ENCODE results near the gene KIF6. TPM values are rescaled to one million over a fixed set of nuclear protein-coding genes. Genes with fewer than 3 reads are reported as not detected.

The KIF6 gene
- total and polyA plus RNA-seq, 11 donors = 0.06 to 0.77 (median 0.48) TPM

- peaks cover 0 to 7% (median 0%) of the 10 kb centered on the region in 12 donors for H3K9me3 ChIP-seq
- intact Hi-C loops (cut with DNase I) = no loop called here
- no peak overlapping the region for H3K27ac ChIP-seq
- TF ChIP-seq POLR2A (IDR thresholded peaks at IDR 0.05) = no peak
- TF ChIP-seq, protein P1, sequence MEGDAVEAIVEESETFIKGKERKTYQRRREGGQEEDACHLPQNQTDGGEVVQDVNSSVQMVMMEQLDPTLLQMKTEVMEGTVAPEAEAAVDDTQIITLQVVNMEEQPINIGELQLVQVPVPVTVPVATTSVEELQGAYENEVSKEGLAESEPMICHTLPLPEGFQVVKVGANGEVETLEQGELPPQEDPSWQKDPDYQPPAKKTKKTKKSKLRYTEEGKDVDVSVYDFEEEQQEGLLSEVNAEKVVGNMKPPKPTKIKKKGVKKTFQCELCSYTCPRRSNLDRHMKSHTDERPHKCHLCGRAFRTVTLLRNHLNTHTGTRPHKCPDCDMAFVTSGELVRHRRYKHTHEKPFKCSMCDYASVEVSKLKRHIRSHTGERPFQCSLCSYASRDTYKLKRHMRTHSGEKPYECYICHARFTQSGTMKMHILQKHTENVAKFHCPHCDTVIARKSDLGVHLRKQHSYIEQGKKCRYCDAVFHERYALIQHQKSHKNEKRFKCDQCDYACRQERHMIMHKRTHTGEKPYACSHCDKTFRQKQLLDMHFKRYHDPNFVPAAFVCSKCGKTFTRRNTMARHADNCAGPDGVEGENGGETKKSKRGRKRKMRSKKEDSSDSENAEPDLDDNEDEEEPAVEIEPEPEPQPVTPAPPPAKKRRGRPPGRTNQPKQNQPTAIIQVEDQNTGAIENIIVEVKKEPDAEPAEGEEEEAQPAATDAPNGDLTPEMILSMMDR (IDR thresholded peaks at IDR 0.05) = no peak
- ATAC-seq (no peak), DNase-seq (no peak)
- no peaks in the 10 kb centered on the region for H3K27me3 ChIP-seq
- 58 to 74% (median 64%) methylated on average over 2 of the region's 2 CpGs for WGBS, 4 donors
- H3K36me3 ChIP-seq = no peaks in the 10 kb centered on the region
- H3K4me1 ChIP-seq = no peaks in the 10 kb centered on the region
- no peak overlapping the region for H3K4me3 ChIP-seq
Measured at GRCh38 chr6:39594285-39594684, 130.9 kb downstream of the KIF6 start.

- no peak for DNase-seq
- Histone ChIP-seq H3K4me1 (no peaks in the 10 kb centered on the region), H3K27me3 (no peaks in the 10 kb centered on the region), H3K9me3 (peaks cover 0 to 7% (median 0%) of the 10 kb centered on the region in 12 donors), H3K27ac (no peak overlapping the region), H3K36me3 (no peaks in the 10 kb centered on the region), H3K4me3 (no peak overlapping the region)
- intact Hi-C loops (cut with DNase I) = no loop called here
- 79 to 93% (median 81%) methylated on average over 2 of the region's 2 CpGs for WGBS, 4 donors
- TF ChIP-seq, protein P1 (IDR thresholded peaks at IDR 0.05) = no peak
- no peak for TF ChIP-seq POLR2A (IDR thresholded peaks at IDR 0.05)
- ATAC-seq = no peak
Measured at GRCh38 chr6:39593646-39594045, 131.6 kb downstream of the KIF6 start.

DNA sequence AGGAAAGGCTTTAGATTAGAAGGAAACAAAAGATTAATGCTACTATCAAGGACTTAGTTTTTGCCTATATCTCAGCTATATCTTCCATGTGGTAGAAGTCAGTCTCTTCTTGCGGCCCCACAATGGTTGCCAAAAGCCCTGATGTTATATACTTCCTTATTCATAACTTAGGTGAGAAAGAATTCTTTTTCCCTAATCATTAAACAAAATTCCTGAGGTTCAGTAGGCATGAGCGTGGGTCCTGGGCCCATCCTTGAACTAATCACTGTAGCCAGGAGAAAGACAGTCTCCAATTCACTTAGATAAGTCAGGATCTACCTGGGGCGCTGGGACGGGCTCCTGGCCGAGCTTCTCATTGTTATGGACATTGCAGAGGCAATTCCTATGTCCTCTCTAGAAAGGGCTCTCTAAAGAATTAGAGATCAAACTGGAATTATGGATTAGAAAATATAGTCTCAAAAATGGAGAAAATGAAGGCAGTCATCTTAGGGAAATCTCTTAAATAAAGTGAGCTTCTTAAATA lies 134.3 kb downstream of the KIF6 start:
- Histone ChIP-seq H3K36me3 (no peaks in the 10 kb centered on the region), H3K27ac (no peak overlapping the region), H3K9me3 (no peaks in the 10 kb centered on the region), H3K4me1 (no peaks in the 10 kb centered on the region), H3K4me3 (no peak overlapping the region), H3K27me3 (no peaks in the 10 kb centered on the region)
- ATAC-seq (no peak), DNase-seq (no peak)
- WGBS, 4 donors = 82 to 87% (median 86%) methylated on average over 5 of the region's 5 CpGs
- intact Hi-C loops (cut with DNase I) = no loop called here
- no peak for TF ChIP-seq POLR2A (IDR thresholded peaks at IDR 0.05)
- TF ChIP-seq, protein P1 (IDR thresholded peaks at IDR 0.05) = no peak

DNA sequence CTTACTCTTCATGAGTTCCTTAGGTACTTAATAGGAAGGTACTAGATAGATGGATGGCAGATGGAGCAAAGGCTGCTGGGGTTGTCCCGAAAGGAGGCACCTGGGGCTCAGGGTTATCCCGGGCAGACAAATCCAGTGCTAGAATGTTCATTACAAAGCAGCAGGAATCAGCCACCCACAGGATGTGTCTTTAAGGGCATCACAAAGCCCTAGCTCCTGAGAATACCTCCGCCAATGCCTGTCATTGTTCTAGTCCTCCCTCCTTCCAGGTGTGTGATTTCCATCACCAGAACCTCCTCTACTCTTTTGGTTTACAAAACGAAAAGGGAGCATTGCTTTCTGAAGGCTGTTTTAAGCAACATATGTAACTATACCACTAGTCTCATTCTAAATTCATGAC lies 138.1 kb downstream of the KIF6 start:
- no peak for TF ChIP-seq POLR2A (IDR thresholded peaks at IDR 0.05)
- TF ChIP-seq, protein P1 (IDR thresholded peaks at IDR 0.05) = no peak
- no peak for ATAC-seq
- H3K9me3 ChIP-seq = no peaks in the 10 kb centered on the region
- intact Hi-C loops (cut with DNase I) = no loop called here
- H3K4me1 ChIP-seq = no peaks in the 10 kb centered on the region
- WGBS, 4 donors = 72 to 86% (median 83%) methylated on average over 4 of the region's 4 CpGs
- no peaks in the 10 kb centered on the region for H3K36me3 ChIP-seq
- no peak overlapping the region for H3K4me3 ChIP-seq
- H3K27ac ChIP-seq = no peak overlapping the region
- DNase-seq = no peak
- no peaks in the 10 kb centered on the region for H3K27me3 ChIP-seq
